ENCODE data around the gene INPP4A.

Gene INPP4A

DNA sequence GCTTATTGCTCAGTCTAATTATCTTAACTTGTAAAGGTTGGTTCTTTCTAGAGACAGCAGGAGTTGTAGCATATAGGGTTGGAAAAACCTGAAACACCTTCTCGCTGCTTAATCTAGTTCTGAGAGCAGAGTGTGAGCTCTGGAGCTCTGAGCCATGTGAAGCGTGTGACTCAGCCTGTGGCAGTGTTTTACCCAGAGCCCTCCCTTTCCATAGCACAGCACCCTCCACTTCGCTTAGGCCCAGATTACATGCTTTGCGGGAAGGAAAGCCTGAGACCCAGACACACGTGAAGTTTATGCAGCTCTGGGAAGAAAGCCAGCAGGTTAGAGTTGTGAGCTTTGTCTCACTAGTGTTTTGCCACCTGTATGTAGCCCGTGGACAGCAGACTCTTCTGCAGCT lies 74.5 kb downstream of the INPP4A start:
- DNase-seq, result peak; percentile 13

DNA sequence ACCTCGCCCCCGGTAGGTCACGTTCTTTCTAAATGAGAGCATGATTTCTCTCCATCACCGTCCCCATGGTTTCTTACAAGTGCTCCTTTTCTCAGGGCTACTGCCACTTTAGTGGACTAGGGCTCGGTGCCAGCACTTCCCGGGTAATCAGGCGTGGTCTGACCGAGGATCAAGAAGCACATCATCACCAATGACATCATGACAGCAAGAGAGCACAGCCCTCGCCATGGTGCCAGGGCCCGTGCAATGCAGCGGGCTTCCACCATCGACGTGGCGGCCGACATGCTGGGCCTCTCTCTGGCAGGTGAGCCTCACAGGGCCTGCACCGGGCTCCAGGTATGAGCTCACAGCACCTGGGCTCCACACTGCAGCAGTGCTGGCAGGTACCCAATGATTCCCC lies 75.2 kb downstream of the INPP4A start:
- no peak for DNase-seq

DNA sequence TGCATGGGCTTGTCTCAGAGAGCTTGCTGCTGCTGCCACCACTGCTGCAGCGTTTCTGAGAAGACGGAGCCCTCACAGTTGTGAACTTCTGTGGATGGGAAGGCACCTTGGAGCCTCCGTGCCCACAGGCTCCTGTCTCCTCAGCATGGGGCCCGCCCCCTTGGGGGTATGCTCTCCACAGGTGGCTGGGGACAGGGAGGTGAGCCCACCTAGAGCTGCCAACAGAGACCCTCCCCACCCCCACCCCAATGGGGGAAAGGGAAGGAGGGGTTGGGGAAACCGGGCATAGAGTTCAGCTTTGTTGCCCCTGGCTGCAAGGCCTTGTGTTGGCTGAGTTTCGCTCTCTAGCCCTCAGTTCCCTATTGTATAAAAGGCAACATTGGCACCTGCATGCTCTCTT lies 76.1 kb downstream of the INPP4A start:
- no peak for DNase-seq

DNA sequence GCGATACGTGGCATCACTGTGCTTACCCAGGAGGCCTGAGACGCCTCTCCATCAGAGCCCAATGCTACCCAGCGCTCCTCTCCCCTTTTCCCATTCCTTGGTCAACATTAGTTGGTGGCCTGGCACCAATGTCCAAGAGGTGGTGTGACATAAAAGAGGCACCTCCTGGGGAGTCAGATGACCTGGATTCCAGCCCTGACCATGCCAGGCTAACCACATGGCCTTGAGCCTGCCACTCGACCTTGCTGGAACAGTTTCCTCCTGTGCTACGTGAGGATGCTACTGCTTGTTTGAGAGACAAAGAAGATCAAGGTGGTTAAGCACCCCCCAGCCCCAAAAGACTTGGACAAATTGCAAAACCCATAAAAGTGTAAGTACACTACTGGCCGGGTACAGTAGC lies 76.6 kb downstream of the INPP4A start:
- DNase-seq, result no peak

DNA sequence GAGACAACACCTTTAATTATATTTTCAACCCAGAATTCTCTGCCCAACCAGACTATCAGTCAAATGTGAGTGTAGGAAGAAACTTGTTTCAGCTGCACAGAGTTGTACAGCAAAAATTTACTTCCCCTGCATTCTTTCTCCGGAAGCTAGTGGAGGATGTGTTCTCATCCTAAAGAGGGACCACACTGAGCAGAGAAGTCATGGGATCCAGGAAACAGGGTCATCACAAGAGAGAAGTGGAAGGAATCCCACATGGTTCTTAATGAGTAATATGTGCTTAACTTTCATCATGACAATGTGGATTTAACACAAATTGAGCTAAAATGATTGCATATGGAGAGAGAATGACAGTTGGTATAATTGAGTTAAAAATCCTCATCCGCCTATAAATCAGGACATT lies 78.2 kb downstream of the INPP4A start:
- DNase-seq, result no peak

DNA sequence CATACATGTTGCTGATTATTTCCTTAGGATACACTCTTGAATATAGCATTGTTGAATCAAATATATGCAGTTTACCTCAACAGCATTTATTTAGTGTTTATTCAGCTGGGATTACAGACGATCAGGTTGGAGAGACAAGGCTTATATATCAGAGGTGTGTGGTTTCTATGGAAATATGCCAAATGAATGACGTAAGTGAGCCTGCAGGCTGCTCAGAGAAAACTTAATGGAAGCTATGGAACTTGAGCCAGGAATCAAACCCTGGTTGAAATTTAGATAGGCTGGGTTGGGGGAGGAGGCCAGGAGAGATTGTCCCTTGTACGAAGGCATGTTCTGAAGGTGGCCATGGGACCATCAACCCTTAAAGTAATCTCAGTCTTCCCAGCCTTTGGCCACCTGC lies 79.5 kb downstream of the INPP4A start:
- no peak for DNase-seq

DNA sequence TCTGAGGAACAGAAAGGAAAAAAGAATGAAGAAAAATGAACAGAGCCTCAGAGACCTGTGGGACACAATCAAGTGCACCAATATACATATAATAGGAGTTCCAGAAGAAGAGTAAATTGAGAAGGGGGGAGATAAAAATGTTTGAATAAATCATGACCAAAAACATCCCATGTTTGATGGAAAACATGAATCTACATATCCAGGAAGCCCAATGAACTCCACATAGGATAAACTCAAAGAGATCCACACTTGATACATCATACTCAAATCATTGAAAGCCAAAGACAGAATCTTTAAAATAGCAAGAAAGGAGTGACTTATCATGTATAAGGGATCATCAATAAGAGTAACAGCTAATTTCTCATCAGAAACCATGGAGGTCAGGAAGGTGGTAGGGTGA lies 83.7 kb downstream of the INPP4A start:
- DNase-seq, result no peak

DNA sequence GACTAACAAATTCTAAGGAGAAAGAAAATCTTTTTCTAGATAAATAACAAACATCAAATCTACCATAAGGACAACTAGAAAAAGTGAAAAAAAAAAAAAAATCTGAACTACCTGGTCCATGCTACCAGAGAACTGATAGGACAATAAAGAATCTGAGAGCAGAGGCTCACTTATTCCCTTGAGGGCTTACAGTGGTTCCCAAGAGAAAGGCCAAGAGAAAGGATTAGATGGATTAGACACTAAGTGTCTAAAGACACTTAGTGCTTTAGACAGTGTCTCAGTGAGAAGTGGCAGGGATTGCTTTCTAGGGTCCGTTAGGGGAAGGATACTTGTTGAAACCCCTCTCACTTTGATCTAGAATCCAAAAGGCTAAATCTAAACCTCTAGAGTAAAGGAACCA lies 85.5 kb downstream of the INPP4A start:
- no peak for DNase-seq

DNA sequence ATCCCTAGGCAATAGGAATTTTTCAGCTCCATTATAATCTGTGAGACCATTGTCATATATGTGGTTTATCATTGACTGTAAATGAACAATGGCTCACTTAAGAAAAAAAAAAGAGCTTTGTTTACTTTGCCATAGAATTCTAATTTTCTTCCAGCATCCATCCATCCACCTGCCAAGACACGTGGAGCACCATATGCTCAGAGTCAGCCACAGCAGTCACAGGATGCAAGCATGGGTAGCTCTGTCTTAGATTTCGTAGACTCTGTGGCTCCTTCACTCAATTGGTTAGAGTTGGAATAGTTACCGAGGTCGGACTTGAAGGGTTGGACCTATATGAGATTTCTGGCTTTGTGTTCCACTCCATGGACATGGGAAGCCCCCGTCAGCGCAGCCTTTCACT lies 88.1 kb downstream of the INPP4A start:
- no peak for DNase-seq

DNA sequence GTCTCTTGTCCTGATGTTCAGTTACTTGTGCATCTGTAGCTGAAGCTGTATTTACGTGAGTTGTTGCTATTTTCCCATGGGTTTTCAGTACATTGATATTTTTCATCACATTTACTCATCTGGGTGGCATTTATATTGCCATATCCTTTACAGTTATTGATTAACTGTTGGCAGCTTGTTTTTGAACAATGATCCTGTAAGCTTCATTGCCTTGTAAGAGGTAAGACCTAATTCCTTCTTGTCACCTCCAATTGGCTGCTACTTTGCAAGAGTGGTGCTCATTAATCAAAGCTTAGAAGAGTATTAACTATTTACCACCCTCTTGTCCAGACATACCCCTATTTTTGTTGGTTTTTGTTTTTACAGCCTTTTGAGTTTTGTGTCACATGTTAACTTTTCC lies 88.9 kb downstream of the INPP4A start:
- no peak for DNase-seq

DNA sequence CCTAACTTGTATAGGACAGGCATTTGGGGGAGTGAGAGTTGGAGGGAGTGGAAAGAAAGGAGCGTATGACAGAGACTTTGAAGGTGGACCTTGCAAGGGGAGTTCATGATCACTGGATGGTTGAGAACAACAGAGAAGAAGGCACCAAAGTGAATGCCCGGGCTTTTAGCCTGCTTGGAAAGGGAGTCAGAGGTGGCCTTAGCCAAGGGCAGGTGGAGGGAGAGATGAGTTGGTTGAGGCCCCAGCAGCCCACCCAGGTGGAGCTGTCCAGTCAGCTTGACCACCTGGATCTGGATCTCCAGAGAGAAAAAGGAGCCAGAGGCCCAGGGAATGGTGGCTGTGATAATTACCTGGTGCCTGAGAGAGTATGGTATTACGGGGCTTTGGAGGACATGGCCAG lies 90.1 kb downstream of the INPP4A start:
- DNase-seq, result no peak

DNA sequence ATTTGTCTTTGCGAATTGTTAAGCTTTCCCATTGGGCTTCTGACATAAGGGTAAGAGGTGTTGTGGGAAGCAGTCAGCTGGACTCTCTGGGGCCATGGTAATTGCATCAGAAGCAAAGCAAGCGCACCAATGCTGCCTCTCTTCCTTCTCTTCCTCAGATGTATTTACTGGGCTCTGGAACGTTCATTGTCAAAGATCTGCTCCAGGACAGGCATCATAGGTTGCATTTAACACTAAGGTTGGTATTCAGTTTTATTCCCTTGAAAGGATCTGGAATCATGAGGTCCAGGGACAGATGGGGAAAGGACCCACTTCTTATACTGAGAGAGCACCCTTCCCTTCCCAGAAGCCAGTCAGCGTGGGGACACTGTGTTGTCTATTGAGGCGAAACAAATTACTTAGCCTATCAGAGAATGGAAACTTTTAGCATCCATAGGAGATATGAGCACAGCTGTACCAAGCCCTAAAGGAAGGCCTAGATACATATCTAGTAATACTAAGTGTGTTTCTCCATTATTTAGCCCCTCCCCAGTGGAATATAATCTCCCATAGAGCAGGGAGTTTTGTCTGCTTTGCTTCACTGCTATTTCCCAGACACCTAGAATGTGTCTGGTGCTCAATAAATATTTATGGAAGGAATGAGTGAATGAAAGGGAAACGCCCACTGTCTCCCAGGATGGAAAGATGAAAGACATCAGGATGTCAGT lies 91.5 kb downstream of the INPP4A start:
- DNase-seq, result no peak

DNA sequence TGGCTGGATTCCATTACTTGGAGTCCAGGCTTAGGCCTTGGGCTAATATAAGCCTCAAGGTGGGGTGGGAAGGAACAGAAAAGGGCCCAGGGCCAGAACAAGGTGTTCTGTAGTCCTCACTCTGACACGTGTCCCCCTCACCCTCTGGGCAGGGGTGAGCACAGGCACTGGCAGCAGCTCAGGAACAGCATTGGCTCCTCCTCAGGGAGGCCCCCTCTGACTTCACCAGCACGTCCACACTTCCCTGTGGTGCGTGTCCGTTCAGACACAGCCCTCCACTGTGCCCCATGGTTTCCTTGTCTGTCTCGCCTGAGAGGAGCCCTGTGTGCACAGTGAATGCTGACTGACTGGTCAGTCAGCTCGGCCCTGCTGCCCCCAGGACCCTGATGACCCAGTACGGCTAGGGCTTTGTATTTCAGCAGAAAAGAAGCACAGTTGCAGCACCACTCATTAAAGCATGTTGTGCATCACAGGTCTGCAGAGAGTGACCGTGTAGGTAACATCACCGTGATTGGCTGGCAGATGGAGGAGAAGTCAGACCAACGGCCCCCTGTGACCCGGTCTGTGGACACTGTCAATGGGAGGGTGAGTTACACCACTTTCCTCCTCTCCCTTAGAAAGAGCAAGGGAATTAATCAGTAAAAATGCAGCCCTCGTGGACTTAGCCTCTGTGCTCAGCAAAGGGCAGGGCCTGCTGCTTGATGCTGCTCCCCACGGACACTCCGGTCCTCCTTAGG lies 92.9 kb downstream of the INPP4A start:
- DNase-seq, result no peak

DNA sequence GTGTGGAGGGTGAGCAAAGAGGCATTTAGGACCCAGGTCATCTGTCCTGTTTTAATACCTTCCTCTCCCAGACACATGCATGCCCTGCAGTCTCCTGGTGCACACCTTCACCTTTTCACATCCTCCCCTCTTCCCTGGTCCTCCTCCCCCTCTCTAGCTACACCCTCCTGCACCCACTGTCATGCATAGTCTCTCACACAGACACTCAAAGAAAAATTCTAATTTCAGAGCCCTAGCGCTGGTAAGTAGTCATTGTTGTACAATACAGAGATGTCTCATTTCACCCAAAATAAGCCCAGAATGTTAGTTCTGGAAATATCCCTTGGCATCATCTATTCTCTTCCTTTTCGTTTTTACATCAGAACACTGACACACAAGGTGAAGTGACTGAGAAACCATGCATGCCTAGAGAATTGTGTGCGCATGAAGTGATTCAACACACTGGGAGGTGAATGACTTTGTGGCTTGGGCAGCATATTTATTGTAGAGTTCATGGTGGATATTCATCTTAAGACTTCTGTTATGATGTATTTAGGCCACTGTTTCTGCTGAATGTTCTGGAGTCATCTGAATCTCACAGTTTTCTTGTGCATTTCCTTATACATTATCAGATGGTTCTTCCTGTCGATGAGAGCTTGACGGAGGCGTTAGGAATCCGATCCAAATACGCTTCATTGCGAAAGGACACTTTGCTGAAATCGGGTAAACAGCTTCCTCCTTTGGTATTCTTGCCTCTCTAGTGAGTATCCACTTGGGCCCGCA lies 93.8 kb downstream of the INPP4A start:
- peak; percentile 24 for DNase-seq

DNA sequence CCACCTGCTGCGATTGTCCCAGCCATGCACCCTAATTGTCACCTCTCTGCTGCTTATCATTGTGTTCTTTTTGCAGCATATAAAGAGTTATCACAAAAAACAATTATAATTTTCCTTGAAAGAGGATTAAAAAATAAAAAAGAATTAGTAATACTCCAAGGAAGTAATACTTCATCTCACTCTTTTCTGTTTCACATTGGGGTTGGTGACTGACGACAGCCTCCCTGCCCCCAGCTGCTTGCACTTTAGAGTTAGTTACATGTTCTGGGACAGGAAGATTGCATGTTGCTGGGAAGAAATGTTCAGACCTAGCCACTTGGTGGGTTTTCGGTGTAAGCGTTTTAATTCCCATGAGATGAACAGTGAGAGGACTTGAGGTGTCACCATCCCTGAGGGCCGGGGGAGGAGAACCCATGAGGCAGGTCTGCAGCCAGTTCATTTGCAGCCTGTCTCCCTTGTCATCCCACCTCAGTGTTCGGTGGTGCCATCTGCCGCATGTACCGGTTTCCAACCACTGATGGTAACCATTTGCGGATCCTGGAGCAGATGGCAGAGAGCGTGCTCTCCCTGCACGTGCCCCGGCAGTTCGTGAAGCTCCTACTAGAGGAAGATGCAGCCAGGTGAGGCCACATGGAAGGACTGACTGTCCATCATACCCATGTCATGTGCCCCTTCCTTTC lies 94.5 kb downstream of the INPP4A start:
- DNase-seq, result no peak

DNA sequence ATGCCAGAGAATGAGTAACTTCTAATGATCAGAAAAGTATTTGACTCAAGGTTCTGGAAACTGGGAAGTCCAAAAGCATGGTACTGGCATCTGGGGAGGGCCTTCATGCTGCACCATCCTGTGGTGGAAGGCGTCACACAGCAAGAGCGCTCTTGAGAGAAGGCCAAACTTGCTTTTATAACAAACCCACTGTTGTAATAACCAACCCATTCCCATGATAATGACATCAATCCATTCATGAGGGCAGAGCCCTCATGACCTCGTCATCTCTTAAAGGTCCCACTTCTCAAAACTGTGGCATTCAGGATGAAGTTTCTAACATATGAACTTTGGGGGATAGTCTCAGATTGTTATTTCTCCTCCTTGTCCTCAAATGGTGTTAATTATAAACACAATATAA lies 95.9 kb downstream of the INPP4A start:
- no peak for DNase-seq

DNA sequence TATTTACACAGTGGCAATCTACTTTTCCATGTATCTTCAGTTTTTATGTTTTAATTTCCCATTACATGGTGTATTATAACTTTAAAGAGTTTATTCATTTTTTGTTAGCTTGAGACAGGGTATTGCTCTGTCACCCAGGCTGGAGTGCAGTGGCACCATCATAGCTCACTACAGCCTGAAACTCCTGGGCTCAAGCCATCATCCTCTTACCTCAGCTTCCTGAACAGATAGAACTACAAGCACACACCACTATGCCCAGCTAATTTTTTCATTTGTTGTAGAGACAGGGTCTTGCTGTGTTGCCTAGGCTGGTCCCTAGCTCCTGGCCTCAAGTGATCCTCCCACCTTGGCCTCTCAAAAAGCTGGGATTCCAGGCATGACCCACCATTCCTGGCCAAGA lies 96.8 kb downstream of the INPP4A start:
- no peak for DNase-seq

DNA sequence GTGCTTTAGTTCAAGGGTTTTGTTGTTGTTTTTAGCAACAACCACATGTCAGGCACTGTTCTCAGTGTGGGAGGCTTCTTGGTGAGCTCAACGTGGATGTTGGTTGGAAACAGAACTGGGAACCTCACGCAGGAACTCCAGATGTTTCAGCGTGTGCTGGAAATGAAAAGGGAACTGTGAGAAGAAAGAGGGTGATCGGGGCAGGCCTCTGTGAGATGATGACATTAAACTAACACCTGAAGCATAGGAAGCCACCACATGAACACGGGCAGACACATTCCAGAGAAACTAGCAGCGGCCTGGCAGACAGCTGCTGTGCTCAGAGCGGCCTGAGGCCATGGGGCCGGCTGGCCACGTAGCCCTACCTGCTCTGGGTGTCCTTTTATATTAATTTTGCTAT lies 97.2 kb downstream of the INPP4A start:
- no peak for DNase-seq

DNA sequence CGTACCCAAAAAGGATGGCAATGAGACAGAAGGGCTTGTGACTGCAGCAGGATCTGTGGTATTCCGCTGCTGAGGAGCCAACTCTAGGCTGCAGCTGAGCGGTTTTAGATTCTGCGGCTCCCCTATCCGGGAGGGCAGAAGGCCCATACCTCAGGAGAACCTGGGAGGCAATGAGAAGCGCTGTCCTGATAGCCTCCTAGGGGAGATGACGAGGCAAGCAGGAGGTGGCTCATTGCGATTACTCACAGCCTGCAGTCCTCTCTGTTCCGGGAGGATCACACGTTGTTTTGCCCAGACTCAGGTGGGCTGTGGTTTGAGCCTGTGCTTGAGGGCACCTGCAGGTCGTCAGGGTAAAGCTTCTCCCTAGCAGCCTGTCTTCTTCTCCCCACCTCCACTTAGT lies 98.6 kb downstream of the INPP4A start:
- DNase-seq, result no peak

DNA sequence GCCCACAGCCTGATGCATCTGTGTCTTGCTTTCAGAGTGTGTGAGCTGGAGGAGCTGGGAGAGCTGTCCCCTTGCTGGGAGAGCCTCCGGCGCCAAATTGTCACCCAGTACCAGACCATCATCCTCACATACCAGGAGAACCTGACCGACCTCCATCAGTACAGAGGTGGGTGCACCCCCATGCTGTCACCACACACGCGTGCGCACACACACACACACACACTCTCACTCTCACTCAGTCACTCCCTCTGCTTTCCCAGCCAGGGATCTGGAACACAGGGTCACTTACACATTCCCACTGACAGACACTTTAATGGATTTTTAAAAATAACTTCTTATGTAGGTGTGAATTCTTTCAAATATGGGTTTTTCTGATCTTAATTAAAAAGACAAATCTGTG lies 99.2 kb downstream of the INPP4A start:
- DNase-seq, result no peak

DNA sequence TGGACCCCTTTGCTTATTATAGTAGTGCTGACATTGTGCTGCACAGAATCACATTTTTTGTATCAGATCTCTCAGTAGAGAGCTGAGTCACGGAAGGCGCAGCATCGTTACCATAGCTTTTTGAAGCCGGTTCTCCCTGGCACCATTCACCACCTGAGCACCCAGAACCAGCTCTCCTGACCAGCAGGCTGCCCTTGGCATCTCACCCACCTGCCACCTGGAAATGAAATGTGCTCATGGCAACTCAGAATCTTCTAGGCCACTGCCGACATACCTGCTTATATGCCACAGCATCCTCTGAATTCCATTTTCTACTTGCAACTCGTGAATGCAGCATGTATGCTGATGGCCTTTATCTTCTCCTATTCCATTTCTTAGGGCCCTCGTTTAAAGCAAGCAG lies 100.9 kb downstream of the INPP4A start:
- no peak for DNase-seq

DNA sequence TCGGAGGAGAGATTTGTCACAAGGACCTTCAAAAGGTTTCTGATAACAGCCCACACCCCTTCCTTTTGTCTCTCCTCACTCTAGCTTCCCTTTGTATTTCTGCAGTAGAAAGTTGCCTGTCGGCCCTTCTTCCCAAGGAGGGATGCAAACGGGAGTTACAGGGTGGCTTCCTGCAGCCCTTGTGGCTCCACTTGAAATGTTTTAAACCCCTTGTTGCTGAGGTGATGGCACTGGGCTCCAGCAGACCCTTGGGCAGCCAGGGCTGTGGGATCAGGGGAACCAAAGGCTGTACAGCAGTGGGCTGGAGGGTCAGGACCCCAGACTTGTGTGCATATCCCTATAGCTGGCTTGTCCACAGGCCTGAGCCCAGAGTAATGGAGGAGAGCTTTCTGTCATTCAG lies 101.5 kb downstream of the INPP4A start:
- DNase-seq, result no peak

DNA sequence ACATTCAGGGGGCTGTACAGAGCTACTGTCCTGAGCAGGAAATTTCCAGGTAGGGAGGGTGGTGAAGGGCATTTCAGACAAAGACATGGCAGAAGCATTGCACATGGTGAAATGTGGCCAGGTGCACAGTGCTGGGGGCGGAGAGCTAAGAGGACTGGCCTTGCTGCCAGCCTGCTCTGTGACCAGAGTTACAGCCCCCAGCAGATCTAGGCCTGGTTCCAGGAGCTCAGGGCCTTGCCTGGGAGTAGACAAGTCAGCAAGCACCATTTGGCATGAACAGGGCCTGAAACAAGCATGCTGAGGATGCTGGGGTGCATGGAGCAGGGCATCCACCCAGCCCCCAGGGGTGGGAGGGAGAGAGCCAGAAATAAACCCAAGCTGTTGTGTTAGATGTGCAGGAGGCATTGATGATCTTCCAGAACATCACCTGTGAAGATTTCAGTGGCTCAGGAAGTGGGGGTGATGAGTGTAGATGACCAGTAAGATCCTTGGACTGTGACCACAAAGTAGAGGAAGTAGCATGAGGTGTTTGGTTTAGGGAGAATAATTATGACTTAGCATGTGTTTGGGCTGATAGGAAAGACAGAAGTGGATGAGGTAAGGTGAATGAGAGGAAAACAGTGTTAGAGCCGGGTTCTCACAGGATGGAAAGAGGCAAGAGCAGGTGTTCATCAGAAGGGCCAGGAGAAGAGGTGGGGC lies 102.6 kb downstream of the INPP4A start:
- no peak for DNase-seq

Measured in fibroblast of skin of right biceps (primary cell).